ENCODE data around the gene MIF.

MIF gene

DNA sequence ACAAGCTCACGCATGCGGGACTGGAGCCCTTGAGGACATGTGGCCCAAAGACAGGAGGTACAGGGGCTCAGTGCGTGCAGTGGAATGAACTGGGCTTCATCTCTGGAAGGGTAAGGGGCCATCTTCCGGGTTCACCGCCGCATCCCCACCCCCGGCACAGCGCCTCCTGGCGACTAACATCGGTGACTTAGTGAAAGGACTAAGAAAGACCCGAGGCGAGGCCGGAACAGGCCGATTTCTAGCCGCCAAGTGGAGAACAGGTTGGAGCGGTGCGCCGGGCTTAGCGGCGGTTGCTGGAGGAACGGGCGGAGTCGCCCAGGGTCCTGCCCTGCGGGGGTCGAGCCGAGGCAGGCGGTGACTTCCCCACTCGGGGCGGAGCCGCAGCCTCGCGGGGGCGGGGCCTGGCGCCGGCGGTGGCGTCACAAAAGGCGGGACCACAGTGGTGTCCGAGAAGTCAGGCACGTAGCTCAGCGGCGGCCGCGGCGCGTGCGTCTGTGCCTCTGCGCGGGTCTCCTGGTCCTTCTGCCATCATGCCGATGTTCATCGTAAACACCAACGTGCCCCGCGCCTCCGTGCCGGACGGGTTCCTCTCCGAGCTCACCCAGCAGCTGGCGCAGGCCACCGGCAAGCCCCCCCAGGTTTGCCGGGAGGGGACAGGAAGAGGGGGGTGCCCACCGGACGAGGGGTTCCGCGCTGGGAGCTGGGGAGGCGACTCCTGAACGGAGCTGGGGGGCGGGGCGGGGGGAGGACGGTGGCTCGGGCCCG, at the start of gene MIF:
TSS of gene MIF (plus strand) at position 439 of the 765 bp plus-strand sequence. CDS start at position 531, 92 bp downstream.
- peak within 1 kb of the TSS; percentile 80 for H3K9ac ChIP-seq (ENCODE audit: low read depth, low read length)
- peaks cover 8% of the 10 kb centered on the region; the same call in 1 of the 2 replicates for H3K4me1 ChIP-seq (ENCODE audit: insufficient read depth, low read length)

DNA sequence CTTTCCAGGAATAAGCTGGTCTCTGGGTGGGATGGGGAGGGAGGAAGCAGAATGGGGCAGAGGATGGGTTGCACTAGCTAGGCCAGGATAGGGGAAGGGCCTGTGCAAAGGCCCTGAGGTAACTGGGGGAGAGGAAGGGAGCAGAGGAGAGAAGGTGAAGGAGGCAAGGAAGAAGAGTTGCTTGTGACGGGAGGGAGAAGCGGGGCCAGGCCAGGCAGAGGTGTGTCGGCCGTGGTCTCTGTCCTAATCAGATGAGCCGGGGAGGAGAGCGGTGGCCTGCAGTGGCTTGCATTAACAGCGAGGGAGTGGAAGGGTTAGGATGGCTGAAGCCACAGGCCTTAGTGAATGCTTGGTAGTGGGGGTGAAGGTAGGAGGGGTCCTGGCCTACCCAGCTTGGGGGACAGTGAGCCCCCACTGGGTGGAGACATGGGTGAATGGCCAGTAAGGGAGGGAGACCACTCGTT, 49.4 kb upstream of the MIF start:
- H3K36me3 ChIP-seq (ENCODE audit: insufficient read depth, low read length) = no peaks in the 10 kb centered on the region
- H3K9ac ChIP-seq (ENCODE audit: low read depth, low read length) = no peak overlapping the region
- H3K9me3 ChIP-seq (ENCODE audit: control insufficient read depth, insufficient read depth, low read length) = no peaks in the 10 kb centered on the region
- peaks cover 26% of the 10 kb centered on the region for H3K4me1 ChIP-seq (ENCODE audit: insufficient read depth, low read length)

More for the DNA sequence above, at the start of gene MIF:
- H3K36me3 ChIP-seq (ENCODE audit: insufficient read depth, low read length) = peaks cover 12% of the 10 kb centered on the region
- H3K9me3 ChIP-seq (ENCODE audit: control insufficient read depth, insufficient read depth, low read length) = peaks cover 9% of the 10 kb centered on the region; the same call in 1 of the 2 replicates

DNA sequence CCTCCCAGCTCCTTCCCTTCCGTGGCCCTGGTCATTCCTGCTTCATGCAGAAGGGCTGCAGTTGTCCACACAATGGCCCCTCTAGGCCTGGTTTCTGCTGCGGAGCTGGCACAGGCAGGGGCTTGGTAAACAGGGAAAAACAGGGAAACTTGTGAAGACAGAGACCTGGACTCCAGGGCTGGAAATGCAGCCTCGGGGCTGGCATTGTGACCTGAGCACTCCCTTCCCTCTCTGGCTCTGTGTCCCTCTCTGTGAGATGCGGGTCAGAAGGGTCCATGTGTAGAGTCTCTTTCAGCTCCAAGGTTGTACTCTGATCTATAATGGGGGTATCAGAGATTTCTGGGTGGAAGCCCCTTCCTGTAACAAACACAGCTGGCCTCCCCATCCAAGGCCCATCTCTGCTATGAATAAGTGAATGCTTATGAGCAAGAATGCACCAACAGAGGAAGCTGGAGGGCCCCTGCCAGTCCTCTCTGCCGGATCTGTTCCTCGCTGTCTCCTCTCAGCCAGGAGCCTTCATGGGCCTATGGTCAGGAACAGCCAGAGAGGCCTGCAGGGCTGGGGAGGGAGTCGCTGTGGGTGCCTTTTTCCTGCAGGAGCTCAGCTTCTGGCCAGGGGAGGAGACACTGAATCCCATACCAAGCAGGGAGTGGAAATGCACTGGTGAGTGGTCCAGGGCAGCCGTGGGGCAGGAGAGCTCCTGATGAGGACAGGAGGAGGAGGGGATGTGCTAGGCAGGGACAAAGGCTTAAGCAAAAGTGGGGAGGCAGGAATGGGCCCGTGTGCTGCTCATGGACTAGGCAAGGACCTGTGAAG, 48.7 kb upstream of the MIF start:
- peaks cover 26% of the 10 kb centered on the region for H3K4me1 ChIP-seq (ENCODE audit: insufficient read depth, low read length)
- H3K9me3 ChIP-seq (ENCODE audit: control insufficient read depth, insufficient read depth, low read length) = no peaks in the 10 kb centered on the region
- H3K36me3 ChIP-seq (ENCODE audit: insufficient read depth, low read length) = no peaks in the 10 kb centered on the region
- no peak overlapping the region for H3K9ac ChIP-seq (ENCODE audit: low read depth, low read length)

DNA sequence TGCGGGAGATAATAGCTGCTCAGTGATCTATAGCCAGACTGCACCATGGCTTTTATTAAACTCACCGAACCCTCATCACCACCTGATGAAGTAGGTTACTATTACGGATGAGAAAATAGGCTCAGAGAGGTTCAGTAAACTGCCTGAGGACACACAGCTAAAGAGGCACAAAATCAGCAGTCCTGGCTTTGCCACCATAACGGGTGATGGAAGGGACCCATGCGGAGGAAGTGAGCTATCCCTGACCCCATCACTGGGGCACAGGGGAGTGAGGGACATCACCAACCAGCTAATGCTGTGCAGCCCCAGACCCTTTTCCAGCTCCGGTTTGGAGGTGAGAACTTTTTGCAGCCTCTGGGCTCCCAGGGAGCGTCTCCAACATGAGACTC, 48.1 kb upstream of the MIF start:
- Histone ChIP-seq H3K36me3 (ENCODE audit: insufficient read depth, low read length) (no peaks in the 10 kb centered on the region), H3K9ac (ENCODE audit: low read depth, low read length) (no peak overlapping the region), H3K4me1 (ENCODE audit: insufficient read depth, low read length) (peaks cover 26% of the 10 kb centered on the region), H3K9me3 (ENCODE audit: control insufficient read depth, insufficient read depth, low read length) (no peaks in the 10 kb centered on the region)

DNA sequence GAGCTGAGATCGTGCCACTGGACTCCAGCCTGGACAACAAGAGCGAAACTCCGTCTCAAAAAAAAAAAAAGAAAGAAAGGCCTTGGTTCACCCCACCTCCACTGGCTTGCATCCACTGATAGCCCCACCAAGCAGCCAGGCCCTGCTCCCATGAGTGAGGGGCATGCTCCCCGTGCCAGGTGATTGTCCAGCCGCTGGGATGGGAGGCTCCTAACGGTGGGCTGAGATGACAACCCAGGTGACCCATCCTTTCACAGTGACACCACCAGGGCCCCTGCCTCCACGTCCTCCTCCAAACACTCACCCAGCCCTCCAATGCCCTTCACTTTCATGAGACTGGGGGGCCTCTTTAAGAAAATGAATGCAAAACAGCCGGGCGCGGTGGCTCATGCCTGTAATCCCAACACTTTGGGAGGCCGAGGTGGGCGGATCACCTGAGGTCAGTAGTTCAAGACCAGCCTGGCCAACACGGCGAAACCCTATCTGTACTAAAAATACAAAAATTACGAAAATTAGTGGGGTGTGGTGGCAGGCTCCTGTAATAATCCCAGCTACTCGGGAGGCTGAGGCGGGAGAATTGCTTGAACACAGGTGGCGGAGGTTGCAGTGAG, 46.8 kb upstream of the MIF start:
- Histone ChIP-seq H3K36me3 (ENCODE audit: insufficient read depth, low read length) (no peaks in the 10 kb centered on the region), H3K4me1 (ENCODE audit: insufficient read depth, low read length) (peaks cover 22% of the 10 kb centered on the region), H3K9me3 (ENCODE audit: control insufficient read depth, insufficient read depth, low read length) (no peaks in the 10 kb centered on the region), H3K9ac (ENCODE audit: low read depth, low read length) (no peak overlapping the region)

DNA sequence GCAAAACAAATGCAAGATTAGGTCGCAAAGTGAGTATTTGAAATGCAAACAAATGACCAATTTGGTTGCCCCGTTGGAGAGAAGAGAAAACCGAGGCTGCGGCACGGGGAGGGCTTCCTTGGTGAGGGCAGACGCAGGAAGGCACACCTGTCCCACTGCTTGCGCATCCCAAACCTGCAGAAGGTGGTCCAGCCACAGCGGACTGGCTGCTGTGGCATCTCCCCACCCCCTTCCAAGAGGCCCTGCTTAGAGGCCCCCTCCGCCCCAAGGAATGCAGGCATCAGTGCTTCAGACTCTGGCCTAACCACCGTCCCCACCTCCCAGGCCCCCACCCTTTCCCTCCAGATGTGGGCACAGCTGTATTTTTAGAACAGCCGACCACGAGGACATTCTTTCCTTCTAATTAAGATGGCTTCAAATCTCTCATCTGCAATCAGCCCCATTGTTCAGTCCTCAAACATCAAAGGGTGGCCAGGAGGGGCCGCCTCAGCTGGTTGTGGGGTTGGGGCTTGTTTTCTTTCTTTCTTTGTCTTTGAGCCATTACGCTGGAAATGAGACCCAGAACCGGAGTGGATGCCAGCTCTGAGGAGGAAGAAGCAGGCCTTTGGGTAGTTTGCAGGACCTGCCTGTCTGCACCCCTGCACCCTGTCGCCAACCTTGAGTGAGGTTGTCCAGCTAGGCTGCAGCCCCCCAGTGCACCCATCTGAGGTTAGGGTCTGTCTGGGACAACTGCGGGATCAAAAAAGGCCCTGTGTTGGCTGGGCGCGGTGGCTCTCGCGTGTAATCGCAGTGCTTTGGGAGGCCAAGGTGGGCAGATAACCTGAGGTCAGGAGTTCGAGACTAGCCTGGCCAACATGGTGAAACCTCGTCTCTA, 46.0 kb upstream of the MIF start:
- H3K4me1 ChIP-seq (ENCODE audit: insufficient read depth, low read length) = peaks cover 22% of the 10 kb centered on the region
- no peak overlapping the region for H3K9ac ChIP-seq (ENCODE audit: low read depth, low read length)

DNA sequence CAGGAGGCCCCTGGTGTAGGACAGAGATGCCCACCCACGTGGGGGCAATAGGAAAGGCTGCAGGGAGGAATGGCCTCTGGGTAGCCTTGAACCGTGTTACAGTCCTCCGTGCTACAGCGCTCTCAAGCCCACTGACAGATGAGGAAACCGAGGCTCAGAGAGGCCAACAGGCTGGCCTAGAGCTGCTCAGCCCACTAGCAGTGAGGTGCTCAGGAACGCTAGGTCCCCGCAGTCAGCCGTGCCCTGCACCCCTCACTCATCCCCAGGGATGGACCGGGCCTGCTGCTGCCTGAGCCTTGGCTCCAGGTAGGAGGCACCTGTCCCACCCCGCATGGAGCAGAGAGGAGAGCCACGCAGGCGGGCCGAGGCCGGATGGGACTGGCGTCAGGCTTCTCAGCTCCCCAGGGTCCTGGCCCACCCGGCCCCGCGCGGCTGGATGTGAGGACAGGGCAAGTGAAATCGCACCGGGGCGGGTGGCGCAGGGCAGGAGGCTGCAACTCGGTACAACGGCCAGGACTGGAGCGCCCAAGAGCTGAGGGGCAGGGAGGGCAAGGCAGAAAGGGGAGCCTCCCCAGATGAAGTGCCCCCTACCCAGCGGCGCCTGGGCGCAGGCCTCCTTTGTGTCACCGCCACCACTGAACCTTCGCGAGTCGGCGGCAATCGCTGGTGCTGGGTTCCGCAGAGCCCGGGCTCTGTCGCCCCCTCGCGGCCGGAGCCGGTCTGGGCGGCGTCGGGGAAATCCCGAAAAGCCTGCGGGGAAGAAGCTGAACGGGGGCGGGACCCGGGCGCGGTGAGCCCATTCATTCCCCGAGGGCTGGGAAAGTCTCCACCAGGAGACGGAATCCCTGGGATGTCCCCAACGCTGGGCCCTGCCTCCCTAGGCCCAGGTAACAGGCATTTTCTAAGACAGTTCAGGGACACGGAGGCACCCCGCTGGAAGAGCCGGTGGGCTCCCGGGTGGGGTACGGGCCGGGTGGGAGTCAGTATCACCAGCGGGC, 44.9 kb upstream of the MIF start:
- H3K9ac ChIP-seq (ENCODE audit: low read depth, low read length) = peak overlapping the region; percentile 33; the same call in 1 of the 2 replicates
- no peaks in the 10 kb centered on the region for H3K9me3 ChIP-seq (ENCODE audit: control insufficient read depth, insufficient read depth, low read length)
- H3K36me3 ChIP-seq (ENCODE audit: insufficient read depth, low read length) = no peaks in the 10 kb centered on the region
- peaks cover 22% of the 10 kb centered on the region for H3K4me1 ChIP-seq (ENCODE audit: insufficient read depth, low read length)

More for the DNA sequence above, 46.0 kb upstream of the MIF start:
- Histone ChIP-seq H3K9me3 (ENCODE audit: control insufficient read depth, insufficient read depth, low read length) (no peaks in the 10 kb centered on the region), H3K36me3 (ENCODE audit: insufficient read depth, low read length) (no peaks in the 10 kb centered on the region)

DNA sequence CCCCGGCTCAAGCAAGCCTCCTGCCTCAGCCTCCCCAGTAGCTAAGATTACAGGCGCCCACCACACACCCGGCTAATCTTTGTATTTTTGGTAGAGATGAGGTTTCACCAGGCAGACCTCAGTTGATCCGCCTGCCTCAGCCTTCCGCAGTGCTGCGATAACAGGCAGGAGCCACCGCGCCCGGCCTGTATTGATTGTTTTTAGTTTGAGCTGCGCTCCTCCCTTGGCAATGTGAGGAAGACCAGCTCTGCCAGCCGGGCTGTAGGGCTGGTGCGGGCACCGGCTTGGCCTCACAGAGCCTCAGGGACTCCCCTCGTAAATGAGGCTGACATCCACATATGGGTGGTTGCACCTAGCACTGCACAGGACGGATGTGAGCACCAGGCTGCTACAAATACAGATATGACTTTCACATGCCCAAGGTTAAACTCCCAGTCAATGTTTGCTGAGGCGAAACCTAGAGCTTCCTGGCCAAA, 44.0 kb upstream of the MIF start:
- Histone ChIP-seq H3K36me3 (ENCODE audit: insufficient read depth, low read length) (no peaks in the 10 kb centered on the region), H3K4me1 (ENCODE audit: insufficient read depth, low read length) (peaks cover 22% of the 10 kb centered on the region), H3K9ac (ENCODE audit: low read depth, low read length) (no peak overlapping the region; the same call in 1 of the 2 replicates), H3K9me3 (ENCODE audit: control insufficient read depth, insufficient read depth, low read length) (no peaks in the 10 kb centered on the region)

DNA sequence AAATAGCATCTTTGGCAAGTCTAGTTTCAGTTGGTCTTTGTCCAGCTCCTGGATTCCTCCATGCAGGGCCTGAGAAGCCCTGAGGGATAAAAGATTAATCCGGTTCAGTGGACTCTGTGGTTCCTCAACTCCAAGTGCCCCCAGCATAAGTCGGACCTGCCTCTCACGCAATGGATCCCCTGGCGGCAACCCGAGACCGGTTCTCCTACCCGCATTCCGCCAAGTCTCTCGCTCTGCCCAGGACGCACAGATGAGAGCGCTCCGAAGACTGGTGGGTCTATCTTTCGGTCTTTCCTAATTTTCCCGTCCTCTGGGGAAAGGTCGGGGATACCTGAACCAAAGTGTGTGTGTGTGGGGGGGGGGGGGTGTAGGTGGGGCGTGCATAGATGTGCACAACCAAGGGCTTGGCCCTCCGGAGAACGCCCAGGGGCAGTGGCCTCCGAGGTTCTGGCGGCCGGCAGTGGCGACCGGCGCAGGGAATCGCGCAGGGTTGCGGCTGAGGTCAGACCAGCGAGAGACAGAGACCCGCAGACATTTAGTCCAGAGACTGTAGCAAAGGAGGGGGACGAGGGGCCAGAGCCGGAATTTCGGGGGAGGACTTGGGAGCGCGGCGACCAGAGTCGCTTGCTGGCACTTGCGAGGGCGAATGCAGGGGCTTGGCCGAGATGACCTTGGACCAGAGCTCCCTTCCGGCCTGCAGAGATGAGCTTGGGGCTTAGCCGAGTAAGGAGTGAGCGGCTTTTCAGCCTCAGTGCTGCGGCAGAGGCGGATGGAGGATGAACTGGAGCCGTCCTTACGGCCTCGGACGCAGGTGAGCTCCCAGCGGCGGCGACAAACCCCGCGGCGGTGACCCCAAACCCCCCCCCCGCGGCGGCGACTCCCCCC, 37.2 kb upstream of the MIF start:
- Histone ChIP-seq H3K9me3 (ENCODE audit: control insufficient read depth, insufficient read depth, low read length) (no peaks in the 10 kb centered on the region), H3K4me1 (ENCODE audit: insufficient read depth, low read length) (peaks cover 7% of the 10 kb centered on the region; the same call in 1 of the 2 replicates), H3K9ac (ENCODE audit: low read depth, low read length) (peak overlapping the region; percentile 61), H3K36me3 (ENCODE audit: insufficient read depth, low read length) (no peaks in the 10 kb centered on the region)

DNA sequence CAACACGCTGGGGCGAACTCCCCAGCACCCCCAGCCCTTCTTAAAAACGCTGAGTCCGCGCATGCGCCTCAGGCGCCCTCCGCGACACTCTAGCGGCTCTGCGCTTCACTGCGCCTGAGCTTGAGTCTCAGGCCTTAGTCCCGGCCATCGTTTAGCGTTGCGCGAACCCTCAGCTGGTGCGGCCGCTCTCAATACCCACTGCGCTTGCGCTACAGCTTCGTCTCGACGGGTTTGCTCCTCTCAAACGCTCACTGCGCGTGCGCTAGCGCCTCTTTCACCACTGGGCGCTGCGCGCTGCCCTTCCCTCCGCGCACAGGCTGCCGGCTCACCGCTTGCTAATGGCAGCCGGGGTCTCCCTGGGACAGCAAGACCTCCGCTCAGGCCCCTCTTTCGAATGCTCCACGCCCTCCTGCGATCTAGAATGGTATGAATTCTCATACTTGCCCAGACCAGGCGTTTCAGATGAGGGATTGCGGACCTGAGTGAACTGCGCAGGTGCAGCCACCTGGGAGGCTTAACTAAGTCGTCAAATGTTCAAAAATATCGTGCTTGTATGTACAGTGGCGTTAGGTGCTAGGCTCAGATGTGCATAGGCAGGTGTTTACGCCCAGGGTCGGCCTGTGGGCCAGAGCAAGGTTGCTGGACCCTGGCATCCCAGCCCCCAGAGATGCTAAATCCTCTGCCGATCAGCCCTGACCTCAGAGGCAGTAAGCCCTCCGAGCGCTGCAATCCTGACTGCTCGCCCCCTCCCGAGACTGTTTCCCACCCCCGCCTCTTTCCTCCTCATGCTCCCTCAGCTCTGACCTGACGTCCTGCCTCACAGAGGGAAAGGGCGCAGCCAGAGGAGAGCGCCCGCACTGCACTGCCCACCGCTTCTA, 36.3 kb upstream of the MIF start, which contains the start of gene SLC2A11:
TSS of gene SLC2A11 (plus strand) at position 270 of the 878 bp plus-strand sequence. CDS start at position 395, 125 bp downstream.
- peak within 1 kb of the TSS; percentile 61 for H3K9ac ChIP-seq (ENCODE audit: low read depth, low read length)
- no peaks in the 10 kb centered on the region for H3K9me3 ChIP-seq (ENCODE audit: control insufficient read depth, insufficient read depth, low read length)
- H3K36me3 ChIP-seq (ENCODE audit: insufficient read depth, low read length) = no peaks in the 10 kb centered on the region
- H3K4me1 ChIP-seq (ENCODE audit: insufficient read depth, low read length) = peaks cover 7% of the 10 kb centered on the region; the same call in 1 of the 2 replicates

DNA sequence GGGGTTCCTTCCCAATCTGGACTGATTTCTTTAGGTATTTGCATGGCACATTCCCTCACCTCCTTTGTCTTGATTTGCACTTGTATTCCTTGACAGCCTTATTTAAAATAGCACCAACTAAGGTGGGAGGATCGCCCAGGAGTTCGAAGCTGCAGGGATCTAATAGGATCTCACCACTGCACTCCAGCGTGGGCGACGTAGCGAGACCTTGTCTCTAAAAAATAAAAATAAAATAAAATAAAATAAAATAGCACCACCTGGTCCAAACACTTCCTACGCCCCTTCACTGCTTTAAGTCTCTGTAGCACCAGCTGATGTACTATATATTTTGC, 35.7 kb upstream of the MIF start:
- H3K9me3 ChIP-seq (ENCODE audit: control insufficient read depth, insufficient read depth, low read length) = no peaks in the 10 kb centered on the region
- peak overlapping the region; percentile 61; the same call in 1 of the 2 replicates for H3K9ac ChIP-seq (ENCODE audit: low read depth, low read length)

More for the DNA sequence above, 35.7 kb upstream of the MIF start:
- Histone ChIP-seq H3K36me3 (ENCODE audit: insufficient read depth, low read length) (no peaks in the 10 kb centered on the region), H3K4me1 (ENCODE audit: insufficient read depth, low read length) (peaks cover 7% of the 10 kb centered on the region; the same call in 1 of the 2 replicates)

Measured in ES-I3 (cell line).